IPS-NIHi7 (cell line): ENCODE data around the gene RPTOR.
"Not testable (repeated sequence)": the region's sequence is repeated elsewhere in the genome, so short reads cannot be mapped to it uniquely, and the experiment has no call there.

Experiments
- DNase-seq: peaks from one replicate; pipeline ENCODE4 v3.0.0; 2012; ENCODE audit warnings: mixed read lengths; ENCODE audit errors: extremely low spot score

Gene RPTOR

DNA sequence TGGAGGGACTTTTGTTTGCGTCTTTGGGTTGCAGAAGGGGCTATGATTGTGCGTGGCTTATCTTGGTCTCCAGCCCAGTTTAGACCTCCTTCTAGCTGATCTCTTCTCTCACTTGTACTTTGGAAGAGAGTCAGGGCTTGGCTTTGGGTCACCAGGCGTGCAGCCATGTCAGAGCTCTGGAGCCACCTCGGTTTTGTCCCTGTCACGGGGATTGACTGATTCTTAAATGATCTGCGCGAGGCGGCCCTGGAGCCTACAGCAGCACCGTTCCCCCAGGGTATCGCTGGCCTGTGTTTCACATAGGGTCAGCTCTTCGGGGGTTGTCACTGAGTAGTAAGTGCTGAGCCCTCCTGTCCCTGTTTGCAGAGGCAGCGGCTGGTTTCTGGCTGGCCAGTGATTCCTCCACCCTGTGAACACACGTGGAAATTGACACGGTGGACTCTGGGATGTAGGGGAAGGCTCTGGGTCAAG, 237.2 kb downstream of the RPTOR start:
- DNase-seq: no peak

DNA sequence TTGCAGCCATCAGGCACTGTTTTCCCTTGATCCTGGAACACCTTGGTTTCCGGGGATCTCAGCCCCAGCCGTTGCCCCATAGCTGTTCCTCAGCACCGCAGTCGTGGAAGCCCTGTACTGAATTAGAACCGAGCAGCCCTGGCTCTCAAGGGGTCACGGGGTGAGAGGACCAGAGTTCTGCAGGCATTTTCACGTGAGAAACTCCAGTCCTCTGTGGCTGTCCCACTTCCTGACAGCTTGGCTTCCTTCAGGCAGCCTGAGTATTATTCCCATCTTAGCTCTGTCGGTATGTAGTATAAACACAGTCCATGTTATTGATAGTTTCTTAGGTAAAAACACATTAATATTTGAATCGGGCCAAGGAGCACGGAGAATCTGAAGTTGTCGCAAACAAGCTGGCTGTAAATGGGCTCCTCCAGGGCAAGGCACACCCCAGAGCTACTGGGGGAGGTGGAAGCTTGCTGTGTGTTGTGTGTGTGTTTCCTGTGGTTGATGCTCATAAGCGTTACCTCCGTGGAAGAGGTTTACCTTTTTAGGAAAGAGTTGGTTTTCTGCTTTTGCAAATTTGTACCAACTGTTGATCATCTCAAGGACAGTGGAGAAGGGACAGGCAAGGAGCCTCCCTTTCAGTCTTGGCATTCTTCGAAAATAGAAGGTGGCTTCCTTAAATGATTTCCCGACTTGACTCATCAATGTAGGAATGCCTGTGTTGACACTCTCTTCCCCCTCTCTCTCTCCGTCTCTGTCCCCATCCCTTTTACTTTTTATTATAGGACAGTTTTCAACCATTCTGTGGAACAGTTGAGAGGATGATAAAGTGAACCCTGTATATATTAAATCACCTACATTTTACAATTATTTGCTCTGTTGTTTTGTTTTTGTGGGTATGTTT, 238.1 kb downstream of the RPTOR start:
- DNase-seq: no peak

DNA sequence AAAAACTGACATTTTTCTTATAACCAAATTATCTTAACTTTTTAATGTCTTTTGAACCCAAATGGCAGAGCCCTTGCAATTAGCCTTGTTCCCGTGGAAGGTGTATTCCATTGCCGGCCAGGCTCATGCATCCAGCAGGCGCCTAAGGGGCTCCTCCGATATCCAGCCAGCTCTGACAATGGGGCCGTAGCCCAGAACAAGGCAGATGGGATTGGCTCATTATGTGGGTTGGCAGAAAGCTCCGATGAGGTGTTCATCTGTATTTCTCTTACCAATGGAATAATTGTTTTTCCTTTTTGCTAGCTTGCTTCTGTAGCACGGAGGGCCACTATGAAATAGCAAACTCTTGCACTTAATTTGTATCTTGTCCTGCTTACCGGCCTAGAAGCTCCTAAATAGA, 238.8 kb downstream of the RPTOR start:
- DNase-seq: no peak

DNA sequence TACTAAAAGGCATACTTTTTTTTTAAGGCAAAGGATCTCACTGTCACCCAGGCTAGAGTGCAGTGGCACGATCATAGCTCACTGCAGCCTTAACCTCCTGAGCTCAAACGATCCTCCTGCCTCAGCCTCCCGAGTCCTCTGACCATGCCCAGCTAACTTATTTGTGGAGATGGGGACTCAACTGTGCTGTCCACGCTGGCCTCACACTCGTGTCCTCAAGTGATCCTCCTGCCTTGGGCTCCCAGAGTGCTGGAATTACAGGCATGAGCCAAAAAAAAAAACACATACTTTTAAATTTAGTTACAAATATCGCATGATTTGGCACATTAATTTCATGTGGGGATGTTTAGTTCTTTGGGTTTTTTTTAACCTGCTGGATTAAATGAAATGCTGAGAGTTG, 239.3 kb downstream of the RPTOR start:
- no peak for DNase-seq

DNA sequence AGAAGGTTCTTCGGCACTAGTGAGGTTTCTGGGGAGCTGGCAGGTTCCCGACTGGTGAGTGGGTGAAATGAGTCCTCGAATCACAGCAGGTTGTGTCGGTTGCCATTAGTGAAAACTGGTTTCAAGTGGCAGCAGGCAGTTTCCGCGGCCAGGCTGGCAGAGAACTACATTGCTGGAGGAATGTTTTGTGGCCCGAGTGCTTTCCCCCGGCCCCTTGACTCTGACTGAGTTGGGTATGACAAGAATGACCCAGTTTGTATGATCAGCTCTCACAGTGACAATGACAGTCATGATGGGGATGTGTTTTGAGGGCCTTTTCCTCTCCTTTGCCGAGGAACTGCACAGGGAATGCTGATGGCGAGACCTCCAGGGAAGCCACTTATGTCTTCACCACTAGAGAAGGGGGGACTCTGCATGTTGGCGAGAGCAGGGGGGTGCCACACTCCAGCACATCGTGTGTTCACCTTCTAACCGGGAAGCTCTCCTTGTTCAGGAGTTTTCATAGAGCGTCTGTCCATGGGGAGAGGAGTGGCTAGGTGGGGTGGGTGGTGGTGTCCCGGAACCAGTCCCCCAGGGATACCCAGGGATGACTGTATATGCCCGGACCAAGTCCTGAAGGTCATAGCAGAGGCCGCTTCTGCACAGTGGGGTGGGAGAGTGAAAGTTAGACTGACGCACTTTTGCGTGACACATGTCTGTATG, 241.0 kb downstream of the RPTOR start:
- DNase-seq: no peak

DNA sequence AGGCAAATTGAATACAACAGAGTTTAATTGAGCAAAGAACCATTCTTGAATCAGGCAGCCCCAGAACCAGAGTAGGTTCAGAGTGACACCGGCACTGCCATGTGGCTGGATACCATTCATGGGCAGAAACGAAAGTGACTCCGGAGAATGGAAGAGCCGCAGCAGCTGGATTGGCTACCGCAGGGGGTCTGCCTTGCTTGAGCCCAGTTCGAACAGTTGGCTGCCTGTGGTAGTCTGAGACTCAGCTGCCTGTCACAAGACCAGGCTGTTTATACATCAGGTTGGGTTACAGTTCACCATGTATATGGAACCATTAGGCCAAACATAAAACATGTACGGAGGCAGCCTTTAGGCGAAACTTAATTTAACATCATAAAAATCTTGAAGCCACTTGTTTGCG, 241.8 kb downstream of the RPTOR start:
- DNase-seq: no peak

DNA sequence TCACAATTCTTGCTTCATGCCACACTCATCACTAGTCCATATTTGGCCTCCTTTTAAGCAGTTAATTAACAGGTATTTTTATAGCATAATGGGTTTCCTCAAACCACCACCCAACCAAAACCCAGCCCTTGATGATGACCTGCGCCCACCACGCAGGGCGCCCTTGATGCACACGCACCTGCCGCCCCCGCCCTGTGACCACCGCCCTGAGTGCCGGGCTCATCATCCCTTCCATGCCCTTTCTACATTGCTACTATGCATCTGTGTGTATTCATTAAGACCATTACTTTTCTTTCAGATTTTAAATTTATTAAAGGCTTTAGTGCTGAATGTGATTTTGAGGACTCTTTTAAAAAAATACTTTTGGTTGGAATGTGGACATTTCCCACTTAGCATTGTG, 242.2 kb downstream of the RPTOR start:
- no peak for DNase-seq

DNA sequence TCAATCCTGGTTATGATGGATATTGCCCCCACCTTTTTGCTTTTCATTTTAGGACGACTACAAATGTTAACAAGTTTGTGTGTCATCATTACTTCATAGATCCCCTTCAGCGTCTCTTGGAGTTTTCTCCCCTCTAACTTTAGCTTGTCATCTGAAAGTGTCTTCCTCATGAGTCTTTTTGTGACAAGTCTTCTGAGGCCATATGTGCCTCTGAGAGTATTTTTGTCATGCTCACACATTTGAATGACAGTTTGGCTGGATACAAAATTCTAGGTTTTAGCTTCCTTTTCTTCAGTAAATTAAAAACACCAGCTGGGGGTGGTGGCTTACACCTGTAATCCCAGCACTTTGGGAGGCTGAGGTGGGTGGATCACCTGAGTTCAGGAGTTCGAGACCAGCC, 243.2 kb downstream of the RPTOR start:
- DNase-seq: no peak

DNA sequence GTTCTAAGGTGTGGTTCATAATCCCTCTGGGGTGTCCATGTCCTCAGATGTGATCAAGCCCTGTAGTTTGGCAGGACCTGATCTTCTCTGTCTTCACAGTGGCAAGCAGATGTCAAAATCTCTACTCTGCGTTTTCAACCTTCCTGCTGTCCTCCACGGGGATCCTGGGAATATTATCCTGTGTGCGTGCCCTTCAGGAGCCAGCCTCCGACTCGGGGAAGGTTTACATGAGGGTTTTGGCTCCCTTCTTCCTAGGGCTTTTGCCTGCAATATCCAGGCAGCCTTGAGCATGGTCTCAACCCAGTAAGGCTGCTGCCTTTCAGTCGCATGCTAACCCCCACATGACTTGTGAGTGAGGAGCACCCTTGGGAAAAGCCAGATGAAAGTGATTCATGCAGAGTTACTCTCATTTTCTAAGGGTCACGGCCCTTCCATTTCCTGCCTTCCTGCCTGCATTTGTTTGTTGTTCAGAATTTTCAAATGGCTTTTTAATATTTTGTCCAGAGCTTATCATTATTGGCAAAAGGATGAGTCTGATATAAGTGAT, 244.8 kb downstream of the RPTOR start:
- DNase-seq: no peak

DNA sequence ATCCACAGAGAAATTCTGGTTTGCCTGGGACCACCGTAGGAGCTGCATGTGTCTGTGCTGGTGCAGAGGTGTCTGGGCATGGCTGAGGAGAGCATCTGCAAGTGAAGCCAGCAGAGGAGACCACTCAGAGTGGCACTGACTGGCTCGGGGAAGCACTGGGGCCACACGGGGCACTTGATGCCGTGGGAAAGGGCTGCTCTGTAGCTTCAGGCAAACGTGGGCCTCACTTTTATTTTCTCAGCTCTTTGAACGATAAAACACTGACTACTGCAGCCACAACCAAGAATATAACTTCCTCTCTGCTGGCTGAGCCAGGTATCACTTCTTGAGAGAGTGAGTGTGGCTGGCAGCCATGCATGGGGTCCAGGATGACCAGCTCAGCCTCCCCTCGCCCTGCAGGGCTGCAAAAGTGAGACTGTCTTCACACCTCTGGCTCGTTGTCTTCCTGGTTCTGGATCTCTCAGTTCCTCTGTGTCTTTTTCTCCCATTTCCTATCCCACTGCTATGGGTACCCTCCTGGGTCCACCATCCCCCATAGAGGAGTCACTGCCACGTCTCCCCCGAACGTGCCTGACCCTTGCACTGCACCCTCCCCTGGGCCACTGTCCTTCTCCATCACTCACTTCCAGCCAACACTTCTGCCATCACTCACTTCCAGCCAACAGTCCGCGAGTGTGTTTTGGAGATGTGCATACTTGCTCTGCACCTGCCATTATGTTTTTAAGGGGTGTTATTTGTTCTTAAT, 245.6 kb downstream of the RPTOR start:
- no peak for DNase-seq

DNA sequence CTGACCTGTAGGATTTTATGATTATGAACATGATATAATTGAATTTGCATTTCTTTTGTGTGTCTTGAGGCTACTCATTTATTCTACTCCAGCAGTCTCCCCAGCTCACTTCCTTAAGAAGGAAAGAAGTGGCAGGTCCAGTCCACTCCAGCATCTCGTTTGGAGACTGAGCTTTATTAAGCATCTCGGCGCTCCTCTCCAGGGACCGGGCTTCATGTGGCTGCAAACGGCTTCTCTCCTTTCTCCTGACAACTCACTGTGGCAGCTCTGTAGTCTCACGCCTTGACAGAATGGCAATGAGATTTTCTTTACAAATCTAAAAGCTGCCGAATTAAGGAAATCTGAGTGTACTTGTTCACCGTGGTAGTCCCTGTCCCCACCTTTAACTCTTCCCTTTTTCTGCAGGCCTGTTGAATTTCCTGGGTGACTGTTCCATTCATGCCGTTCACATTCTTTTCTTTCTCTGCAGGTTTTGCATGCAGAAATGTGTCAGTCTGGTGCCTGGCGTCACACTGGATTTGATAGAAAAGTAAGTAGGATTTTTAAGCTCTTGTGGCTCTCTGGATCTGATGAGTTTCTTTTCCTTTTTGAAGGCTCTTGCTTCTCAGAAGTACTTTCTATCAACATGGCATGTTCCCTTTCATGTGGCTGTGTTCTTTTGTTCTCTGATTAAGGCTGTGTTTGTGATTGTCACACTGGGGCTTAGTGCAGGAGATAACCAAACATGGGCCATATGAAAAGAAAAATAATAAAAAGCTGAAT, 246.5 kb downstream of the RPTOR start:
- no peak for DNase-seq

DNA sequence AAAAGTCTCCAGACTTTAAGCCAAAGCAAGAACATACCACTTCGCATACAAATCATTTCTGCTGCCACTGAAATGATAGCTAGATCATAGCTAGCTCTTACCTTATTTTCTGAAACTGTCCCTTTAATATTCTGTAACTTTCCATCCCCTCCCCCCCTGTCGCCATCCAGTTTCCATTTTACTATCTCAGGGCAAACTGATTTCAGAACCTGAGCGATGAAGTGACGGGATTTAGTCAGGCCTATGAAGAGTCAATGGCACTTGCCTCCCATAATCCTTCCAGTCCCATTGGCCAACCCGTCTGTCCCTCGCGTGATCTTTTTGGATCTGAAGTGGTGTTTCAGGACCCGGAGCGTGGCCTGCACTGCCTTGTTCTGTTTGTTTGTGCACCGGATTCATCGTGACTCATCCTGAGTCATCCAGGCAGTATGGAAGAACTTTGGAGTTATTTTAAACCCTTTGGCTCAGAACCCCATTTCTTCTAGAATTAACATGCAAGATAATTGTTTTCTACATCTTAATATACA, 247.2 kb downstream of the RPTOR start:
- no peak for DNase-seq

DNA sequence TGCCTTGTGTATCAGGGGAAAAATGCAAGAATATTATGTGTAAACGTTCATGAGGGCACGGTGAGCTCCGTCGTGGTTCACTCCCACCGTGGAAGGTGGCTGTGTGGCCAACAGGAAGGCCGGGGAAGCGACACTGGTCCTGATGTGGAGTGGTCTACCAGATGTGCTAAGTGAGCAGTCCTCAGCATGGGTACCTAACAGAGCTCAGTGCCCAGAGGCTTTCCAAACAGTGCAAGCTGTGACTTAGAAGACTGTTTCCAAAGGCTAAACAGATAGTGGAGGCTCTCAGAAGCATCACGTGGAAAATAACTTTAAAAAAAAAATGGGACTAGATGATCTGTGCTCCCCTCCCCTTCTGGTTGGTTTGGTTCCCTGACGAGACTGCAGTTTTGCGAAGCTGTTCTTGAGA, 247.7 kb downstream of the RPTOR start:
- no peak for DNase-seq

DNA sequence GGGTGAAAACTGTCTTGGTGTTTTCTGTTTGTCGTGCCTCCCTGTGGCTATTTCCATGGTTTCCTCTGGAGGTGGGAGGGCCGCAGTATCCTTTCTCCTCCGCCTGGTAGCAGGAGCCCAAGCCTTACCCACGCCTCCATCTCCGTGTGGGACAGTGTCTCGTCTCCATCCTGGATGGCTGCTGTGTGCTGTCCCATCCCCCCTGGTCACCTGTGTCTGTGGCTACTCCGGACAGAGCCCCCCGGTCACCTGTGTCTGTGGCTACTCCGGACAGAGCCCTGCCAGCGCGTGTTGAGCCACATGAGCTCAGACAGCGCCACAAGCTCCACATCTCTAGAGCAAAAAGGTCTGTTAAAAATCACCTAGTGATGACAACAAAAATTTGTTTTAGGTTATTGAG, 248.8 kb downstream of the RPTOR start:
- no peak for DNase-seq

DNA sequence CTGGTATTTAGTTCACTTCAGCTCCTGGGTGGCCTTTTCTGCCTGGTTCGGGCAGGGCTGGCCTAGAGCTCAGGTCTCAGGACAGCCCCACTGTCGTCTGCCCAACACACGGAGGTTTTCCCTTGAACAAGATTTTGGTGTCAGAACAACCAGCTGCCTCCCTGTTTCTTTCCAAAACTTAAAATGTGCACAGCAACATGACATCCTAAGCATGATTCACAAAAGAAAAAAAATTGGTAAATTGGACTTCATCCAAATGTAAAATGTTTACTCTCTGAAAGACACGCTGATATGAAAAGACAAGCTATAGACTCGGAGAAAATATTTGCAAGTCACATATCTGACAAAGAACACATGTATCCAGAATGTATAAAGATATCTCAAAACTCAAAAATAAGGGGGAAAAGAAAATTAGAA, 249.2 kb downstream of the RPTOR start:
- no peak for DNase-seq

DNA sequence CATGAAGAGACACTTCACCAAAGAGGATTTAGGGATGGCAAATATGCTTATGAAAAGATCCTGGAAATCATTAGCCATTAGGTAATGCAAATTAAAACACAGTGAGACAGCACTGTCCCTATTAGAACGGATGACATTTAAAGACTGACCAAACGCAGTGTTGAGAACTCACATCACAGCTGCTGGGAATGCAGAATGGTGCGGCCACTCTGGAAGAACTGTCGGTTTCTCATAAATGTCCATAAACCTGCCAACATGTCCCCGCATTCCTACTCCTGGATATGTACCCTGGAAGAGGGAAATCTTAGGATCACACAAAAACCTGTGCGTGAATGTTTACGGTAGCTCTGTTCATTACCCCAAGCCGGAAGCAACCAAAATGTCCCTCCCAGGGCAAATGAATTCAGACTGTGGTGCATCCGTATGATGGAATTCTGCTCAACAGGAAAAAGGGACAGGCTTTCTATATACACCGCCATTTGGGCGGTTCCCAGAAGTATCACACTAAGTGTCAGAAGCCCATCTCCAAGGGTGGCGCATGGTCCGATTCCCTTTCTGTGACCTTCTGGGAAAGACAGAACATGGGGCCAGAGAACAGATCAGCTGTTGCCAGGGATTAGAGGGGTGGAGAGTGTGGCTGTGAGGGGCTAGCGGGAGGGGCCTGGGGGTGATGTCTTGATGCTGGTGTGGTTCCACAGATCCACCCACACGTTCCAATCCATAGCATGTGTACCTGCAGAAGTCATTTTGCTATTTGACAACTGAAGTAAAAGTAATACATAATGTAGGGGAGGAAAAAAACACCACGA, 249.8 kb downstream of the RPTOR start:
- DNase-seq: no peak

DNA sequence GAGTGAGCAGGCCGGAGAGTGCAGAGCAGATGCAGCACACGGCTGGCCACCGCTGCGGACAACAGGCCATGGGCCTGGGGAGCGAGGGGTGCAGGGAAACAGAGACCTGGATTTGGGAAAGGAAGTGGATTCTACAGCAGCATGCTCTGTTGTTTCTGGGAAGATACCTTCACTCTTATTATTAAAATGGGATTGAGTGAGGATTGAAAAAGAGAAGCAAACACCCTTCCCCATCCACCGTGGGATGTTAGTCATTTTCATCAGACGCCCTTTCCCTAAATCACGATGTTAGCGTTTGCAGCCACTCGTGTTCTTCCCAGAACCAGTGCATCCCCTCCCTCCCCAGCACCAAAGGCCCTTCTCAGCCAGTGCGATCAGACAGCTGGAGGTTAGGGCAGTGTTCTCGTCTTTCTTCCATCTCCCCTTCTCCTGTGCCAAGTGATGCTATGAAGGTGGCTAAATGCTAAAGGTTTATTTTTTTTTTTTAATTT, 250.5 kb downstream of the RPTOR start:
- DNase-seq: no peak

DNA sequence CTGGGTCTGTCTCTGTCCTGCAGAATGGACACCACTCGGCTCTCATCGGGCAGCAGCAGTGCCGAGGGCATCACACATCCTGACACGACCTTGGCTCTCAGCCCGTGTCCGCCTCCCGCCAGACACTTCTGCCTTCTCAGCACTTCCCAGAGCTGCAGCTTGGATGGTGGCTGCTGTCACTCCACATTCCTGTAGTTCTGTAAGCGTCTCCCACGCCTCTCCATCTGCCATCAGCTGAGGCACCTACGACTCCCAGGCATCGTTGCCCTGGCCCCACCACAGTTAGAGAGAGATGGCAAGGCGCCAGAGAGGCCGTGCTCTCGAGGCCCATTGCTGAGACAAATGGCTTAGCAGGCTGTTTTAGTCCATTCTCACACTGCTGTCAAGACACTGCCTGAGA, 251.1 kb downstream of the RPTOR start:
- DNase-seq: no peak

DNA sequence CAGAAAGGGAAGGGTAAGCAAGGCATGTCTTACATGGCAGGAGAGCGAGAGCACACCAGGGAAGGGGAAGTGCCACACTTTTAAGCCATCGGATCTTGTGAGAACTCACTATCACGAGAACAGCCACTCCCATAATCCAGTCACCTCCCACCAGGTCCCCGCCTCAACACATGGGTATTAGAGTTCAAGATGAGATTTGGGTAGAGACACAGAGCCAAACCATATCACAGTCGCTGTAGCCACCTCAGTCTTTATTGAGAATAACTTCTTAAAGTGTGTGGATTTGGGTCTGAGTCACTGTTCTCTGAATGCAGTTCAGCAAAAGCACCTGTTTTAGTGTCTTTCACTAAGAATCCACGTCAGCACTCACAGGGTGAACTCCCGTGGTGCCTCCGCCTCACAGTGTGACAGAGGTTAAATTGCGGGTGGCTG, 251.8 kb downstream of the RPTOR start:
- DNase-seq: no peak

DNA sequence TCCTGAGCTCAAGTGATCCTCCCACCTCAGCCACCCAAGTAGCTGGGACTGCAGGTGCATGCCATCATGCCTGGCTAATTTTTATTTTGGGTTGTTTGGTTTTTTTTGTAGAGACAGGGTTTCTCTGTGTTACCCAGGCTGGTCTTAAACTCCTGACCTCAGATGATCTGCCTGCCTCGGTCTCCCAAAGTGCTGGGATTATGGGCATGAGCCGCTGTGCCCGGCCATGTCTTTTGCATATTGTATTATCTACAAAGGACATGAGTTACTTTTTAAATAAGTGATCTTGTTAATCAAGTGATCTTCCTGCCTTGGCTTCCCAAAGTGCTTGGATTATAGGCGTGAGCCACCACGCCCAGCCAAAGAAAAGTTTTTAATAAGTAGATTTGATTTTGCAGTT, 252.6 kb downstream of the RPTOR start:
- not testable (repeated sequence) for DNase-seq
